Stimulated activated CD4-positive, alpha-beta T cell treated with anti-CD3 and anti-CD28 coated beads, TNF-alpha, amount 100 ng/mL, for 1 hour (primary cell): Measurements from ENCODE around the gene HOXB2.
"Not testable (repeated sequence)": the region's sequence is repeated elsewhere in the genome, so short reads cannot be mapped to it uniquely, and the experiment has no call there.

ENCODE experiments used
- DNase-seq, 3 donors: peaks; one replicate each; pipeline ENCODE4 v3.0.0-alpha.2; 2020; ENCODE audit warnings: low read depth in 3 of 3, low spot score in 1 of 3

HOXB2 gene

DNA sequence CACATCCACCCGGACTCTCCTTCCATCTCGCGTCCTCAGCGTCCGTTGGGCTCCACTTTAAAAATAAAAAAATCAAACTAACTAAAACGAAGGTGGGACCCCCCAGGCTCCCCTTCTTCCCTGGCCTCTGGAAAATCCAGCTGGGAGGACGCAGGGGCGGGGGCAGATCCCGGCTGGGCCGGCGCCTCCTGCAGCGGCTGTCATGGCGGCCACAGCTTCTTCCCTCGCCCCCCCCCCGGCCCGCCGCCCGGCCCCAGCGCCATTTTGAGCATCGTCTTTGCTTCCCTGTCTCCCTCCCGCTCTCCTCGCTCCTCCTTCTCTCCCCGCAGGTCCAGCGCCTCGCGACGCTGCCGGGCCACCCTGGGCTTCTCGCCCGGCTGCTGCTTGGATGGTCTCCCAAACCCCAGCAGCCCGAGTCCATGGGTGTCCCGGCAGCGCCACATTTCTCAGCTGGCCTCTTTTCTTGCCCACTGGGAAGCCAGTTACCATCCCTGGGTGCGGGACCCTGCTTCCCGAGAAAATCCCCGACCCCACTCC, 3.3 kb downstream of the HOXB2 start:
- peak in 1 of 3 donors; percentile 50 for DNase-seq

DNA sequence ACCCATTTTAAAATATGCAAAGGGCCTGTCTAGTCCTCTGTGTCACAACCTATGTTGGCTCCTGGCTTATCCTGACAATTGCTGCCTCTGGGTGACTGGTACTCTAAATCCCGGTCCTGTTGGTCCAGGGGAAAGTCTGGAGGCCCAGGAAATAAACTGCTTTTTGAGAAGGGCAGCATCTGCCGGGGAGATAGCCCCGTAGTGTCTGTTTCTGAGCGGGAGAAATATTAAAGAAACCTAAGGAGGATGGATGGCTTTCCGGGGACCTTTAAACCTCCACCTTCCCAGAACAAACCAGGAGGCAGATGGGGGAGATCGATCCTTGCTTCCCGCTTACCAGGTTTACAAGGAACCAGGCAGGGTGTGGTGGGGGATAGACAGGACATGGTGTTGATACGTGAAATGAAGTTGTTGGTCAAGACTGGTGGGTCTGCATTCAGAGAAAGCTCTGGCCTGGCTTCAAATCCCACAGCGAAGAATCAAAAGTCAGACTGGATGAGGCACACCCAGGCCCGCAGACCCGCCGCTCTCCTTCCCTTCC, 3.8 kb downstream of the HOXB2 start:
- DNase-seq: no peak

DNA sequence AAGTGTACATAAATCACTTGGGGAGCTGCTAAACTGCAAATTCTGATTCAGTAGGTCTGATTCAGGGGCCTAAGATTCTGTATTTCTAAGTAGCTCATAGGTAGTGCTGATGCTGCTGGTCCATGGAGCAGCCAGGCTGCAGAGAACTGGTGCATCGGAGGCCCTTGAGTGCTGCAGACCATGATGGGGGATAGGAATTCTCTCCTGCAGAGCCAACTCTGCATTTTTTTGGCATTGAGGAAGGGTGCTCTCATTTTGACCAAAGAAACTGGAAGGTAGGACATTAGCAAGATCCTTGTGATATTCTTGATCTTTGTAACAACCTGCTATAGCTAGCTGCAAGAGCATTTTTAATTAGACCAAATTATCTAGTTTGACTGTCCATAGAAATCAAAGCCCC, 4.7 kb downstream of the HOXB2 start:
- no peak for DNase-seq

DNA sequence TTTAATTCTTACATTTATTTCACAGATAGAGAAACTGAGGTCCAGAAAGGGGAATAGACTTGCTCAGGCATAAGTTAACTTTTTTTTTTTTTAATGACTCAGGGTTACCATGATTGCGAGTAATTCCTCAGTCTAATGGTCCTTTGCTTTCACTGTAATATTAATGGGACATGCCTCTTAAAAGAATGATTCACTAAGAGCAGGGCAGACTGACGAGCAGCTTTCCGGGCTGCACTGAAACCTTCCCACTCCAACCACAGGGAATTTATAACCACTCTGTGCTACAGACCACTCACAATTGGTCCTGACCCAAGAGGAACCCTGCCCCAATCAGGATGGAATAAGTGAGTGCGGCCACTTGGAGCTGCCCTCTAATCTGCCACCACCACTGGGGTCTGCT, 5.7 kb downstream of the HOXB2 start:
- no peak for DNase-seq

DNA sequence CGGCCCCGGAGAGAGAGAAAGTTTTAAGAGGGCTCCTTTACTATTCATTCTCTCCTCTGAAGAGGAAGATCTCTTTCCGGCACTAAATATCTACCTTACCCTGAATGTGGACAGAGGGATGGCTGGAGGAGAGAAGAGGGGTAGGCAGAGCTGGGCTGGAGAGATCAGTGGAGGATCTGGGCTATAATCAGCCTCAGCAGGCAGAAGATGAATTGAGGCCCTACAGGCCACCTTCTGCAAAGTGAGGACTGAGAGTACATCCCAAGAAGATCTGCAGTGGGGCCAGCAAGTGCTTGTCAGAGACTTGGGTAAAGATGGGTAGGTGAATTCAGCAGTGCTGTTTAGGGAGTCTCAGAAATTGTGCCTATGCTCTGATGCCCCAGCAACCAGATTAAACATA, 7.6 kb downstream of the HOXB2 start:
- DNase-seq: no peak

DNA sequence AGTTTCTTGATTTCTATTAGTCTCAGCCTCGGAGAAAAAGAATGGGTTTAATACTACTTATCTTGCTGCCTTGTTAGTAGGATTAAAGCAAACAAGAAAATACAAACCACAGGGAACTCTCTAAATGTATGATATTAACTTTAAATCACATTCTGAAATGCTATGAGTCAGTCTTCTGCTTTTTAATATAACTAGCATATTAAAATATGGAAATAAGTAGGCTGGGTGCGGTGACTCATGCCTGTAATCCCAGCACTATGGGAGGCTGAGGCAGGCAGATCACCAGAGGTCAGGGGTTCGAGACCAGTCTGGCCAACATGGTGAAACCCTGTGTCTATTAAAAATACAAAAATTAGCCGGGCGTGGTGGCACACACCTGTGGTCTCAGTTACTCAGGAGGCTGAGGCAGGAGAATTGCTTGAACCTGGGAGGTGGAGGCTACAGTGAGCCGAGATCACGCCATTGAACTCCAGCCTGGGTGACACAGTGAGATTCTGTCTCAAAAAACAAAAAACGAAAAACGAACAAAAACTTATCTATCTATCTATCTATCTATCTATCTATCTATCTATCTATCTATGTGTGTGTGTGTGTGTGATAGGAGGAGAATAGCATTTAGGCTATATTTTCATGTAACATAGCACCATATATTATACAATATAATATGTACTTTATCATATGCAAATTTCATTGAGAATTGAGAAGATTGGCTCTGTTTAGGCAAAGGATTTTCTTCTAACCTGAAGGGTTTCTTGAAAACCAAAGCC, 8.9 kb downstream of the HOXB2 start:
- DNase-seq: not testable (repeated sequence)

DNA sequence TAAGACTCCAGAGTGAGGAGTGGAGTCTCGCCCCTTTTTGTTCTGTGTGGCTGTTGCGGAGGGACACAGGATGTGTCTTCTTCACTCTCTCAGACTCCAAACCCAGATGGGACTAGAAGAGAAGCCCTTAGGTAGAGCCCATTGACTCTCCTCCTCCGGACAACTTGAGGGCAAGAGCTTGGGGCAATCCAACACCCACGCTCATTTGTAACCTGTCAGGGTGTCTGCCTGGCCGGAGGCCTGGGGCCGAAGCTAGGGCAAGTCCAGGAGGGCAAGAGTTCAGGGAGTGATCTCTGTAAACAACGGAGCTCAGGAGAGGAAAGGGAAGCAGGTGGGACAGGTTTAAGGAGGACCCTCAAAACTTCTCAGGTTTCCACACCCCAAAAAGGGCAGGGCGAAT, 12.6 kb downstream of the HOXB2 start:
- no peak for DNase-seq

DNA sequence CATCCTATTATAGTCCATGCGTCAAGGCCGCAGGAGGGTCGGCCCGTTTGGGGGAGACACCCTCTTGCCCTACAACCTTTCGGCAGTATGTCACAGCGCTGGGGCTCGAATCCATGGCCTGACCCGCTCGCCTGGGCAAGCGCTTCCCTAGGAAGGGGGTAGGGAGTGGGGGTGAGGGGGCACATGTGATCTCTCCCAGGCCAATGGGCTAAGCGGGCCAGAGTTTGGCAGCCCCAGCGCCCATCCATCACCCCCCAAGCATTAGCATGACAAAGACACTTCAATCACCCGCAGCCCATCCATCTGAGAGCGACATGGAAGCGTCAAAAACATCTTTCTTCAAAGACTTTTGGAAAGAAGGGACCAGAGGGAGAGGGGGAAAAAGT, 14.0 kb downstream of the HOXB2 start, which contains the start of gene HOXB1:
Gene HOXB1, minus strand, starts transcription at position 125 of the 386 bp plus-strand sequence. Its CDS starts 107 bp downstream, at position 18.
- no peak for DNase-seq

DNA sequence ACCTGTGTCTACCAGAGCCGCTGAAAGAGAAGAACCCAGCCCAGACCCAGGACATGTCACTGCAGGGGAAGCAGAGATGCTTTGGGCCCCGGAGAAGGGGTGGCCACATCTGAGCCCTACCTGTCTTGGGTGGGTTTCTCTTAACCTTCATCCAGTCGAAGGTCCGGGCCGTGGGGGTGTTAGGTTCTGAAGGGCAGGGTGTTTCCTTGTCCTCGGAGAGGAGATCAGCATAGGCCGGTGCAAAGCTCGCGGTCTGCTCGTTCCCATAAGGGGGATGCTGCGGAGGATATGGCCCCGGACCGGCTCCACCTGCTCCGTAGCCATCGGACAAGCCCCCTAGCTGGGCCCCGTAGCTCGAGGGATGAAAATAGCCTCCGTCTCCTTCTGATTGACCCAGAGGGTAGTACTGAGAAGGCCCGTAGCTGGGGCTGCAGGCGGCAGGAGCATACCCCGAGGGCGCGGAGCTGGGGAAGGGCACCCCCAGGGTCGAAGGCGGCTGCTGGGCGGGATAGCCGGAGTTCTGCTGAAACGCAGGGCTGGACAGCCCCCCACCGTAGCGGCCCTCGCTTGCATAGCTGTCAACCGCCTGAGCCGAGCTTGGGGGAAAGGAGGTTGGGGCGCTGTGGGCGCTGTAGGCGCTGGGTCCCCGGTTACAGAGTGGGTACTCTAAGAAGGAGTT, 14.6 kb downstream of the HOXB2 start:
- DNase-seq: no peak

DNA sequence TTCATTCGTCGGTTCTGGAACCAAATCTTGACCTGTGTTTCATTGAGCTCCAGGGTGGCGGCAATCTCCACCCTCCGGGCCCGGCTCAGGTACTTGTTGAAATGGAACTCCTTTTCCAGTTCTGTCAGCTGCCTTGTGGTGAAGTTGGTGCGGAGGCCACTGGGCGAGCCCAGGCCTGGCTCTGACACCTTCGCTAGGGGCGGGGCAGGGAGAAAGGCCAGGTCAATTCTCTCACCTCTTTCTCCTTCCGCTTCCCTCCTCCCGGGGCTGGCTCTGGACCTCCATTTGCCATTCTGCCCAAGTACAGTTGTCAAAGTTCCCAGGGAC, 15.3 kb downstream of the HOXB2 start:
- no peak for DNase-seq

DNA sequence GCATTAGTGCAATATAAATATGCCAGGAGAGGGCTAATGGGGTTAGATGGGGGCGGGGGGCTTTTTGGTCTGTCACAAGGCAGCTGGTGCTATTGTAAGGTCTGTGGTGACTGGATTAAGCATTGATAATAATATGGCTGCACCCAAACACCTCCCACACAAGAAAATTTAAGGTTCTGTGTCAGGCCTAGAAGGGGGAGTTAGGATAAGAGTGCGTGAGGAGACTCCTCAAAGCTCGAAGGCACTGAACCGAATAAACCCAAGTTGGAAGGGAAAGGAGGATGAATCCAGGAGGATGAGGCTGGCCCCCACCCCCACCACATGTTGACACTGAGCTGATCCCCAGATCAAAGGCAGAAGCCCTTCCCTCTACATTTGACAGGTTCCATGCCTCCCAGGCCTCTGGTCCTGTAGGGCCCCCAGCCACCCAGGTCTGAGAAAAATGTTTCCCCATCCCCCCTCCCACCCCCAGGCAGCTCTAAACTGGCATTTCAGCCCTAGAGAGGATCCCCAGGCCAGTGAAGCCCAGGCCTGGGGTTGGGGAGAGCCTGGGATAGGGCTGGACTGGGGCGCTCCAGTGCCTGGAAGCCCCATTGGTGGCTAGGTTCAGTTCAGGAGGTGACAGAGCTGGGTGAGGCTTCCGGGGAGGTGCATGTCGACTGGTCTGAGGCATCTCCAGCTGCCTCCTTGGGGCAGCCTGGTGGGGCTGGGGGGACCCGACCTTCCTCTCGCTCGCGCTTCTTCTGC, 15.8 kb downstream of the HOXB2 start:
- DNase-seq: no peak

DNA sequence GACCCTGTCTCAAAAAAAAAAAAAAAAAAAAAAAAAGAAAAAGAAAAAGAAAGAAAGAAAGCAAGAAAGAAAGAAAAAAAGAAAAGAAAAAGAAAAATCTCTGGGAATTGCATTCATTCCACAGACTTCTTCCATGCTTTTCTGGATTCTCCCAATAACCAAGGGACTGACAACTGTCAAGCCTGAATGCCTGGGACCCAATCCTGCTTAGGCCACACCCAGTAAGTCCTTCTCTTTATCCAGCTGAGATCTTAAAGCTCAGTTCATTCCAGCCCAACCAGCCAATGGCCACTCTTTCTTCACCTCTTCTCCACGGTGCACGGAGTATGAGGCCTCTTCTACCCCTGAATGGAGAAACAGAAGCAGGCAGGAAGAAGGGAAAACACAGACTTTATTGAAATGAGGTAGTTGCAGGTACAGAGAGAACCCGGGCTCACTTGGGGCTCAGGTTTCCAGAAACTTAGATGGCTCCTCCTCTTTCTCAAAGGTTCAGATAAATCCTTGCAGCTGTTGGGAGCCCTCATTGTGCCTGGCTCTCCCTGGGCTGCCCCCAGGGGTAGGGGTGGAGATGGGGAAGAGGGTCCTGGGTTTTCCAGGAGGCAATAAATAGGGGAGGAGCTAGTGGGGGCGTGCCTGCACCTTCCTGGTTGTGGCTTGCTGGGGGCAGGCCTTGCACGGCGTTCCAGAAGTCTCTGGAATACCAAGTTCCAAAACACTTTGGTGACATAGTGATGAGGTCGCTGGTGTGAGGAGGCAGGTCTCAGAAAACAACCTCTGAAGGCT, 16.6 kb downstream of the HOXB2 start:
- DNase-seq: no peak

DNA sequence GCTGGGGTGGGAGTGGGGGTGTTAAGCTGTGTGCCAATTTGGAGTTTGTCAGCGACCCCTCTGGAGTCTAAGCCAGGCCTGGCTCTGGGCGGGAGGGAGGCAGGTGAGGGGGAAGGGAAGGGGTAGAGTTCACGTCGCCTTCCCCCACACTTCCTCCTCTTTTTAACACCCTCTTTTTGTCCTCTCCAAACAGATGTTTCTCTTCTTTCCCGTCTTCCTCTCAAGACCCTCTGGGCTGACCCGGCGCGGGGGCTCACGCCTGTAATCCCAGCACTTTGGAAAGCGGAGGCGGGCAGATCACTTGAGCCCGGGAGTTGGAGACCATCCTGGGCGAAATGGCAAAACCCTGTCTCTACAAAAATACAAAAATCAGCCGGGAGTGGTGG, 17.4 kb downstream of the HOXB2 start:
- DNase-seq: no peak

DNA sequence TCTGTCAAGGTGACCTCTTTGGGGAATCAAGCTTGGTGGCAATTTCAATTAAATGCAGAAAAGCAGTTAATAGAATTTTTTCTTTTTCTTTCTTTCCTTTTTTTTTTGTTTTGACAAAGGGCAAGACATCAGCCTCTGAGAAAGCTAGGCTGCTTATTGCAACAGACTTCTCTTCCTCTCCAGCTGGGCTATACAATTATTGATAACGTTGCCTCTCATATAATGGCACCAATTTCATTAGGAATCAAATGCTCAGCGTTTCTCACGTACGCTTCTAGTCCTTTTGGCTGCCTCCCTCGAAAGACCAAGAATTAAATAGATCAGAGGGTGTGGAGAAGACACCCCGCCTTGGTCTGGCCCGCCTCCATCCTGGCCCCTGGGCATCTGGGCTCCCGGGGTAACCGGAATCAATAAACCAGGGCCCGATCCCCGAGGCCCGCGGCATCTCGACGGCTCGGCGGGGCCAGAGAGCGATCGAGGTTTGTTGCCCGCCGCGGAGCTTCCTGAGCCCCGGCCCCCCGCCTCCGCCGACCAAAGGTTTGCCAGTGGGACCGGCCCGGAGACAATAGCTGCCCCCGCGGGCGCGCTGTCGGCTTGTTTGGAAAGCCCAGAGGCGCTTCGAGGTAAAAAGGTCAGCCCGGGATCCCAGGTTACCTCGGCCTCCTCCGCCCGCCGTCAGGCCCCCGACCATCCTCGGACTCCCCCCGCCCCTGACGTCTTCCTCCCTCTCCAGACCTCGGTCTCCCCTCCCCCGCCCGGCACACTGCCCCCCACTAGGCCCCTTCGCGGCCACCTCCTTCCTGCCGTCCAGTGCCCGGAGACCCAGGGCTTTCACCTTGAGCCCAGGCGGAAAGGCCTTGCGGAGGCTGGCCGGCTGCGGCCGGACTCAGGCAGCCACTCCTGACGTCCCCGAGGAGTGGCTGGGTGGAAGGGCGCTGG, 18.0 kb downstream of the HOXB2 start:
- no peak for DNase-seq

DNA sequence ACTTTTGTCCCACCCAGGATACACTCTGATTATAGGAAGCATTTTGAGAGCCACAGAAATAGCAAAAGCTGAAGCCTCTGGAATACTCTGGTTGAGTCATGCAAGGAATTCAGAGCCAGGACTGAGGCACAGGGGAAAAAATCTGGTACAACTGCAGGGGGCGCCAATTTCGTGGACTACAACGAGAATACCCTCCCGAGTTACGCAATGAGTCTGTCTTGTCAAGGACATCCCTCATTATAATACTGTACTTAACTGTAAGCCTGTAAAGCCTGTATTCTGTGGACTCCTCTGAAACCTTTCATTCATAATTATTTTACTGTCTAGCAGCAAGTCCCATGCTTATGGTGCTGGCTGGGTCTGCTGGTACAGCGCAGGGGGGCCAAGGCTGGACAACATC, 21.9 kb downstream of the HOXB2 start:
- no peak for DNase-seq

DNA sequence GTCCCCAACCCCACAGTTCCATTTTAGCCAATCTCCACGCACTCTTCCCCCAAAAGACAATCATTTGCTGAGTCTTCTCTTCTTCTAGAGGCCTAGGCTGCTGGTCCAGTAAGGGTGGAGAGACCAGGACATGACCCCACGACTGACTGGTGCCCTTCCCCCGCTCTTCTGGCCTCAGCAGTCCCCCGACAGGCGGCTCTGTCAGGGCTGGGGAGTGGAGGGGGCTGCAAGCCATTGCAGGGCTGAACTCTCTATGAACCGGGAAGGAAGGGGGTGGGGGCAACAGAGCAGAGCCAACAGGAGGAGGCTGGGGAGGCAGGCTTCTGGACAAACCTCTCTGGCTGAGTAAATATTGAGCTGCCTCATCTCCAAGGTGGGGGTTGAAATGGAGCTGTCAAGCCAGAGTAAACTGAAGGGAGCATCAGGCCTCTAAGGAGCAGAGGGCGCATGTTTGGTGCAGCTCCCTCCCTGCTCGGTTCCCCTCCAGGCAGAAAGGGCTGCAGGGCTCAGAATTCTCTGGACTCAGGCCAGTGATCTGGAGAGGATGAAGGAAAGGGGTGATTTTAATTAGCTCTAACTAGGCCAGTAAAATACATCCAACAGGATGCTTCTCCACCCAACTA, 22.8 kb downstream of the HOXB2 start:
- DNase-seq: no peak

DNA sequence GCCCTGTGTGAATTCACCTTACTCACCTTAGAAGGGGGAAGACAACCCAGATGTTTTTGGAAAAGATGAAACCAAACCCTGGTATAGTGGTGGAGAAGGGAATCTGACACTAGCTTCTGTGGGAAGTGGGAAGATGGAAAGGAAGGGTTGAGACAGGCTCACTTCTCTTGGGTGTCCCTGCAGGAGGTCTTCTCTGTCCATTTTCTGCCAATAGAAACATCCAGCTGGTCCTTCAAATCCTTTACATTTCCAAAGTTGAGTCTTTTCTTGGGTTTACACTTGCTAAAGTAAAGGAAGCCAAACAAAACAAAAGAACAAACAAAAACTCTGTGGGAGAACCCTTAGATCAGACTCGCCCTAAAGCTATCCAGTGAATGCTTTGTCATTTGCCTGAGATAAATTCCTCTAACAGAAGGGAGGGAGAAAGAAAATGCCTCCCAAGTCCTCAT, 24.3 kb downstream of the HOXB2 start:
- no peak for DNase-seq

DNA sequence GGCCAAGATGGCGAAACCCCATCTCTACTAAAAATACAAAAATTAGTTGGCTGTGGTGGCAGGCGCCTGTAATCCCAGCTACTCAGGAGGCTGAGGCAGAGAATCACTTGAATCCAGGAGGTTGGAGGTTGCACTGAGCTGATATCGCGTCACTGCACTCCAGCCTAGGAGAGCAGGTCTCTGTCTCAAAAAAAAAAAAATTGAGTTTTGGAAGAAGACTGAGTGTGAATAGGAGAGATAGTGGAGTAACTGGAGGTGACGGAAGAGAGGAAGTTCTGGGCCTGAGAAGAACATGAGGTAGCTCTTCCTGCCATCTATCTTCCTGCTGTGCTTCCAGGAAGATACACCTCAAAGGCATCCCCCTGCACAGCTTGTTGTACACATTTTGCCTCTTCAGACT, 25.5 kb downstream of the HOXB2 start:
- DNase-seq: no peak

DNA sequence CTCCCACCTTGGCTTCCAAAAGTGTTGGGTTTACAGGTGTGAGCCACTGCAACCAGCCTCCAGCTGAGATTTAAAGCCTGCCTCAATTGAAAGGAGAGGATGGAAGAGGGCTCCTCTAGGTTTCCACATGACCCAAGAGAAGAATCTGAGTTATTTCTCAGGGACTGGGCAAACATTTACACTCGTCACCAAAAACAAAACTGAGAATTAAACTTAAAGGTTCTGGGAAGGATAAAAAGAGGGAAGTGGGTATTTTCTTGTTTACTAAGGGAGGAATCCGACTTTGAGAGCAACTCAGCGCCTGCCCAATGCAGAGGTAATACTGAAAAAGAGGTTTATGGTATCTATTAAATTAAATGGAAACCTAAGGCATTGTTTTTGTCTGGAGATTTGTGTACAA, 27.4 kb downstream of the HOXB2 start:
- no peak for DNase-seq
